H9 (cell line): ENCODE data around the gene FMNL3. TPM values are rescaled to one million over a fixed set of nuclear protein-coding genes. Genes with fewer than 3 reads are reported as not detected.

ENCODE experiments used
- DNase-seq: peaks from one replicate; pipeline ENCODE4 v3.0.0-alpha.2; 2017
- H2AFZ ChIP-seq: one replicate; pipeline ENCODE4 v1.6.1; 2013; ENCODE audit warnings: mild to moderate bottlenecking, low read length, control low read depth, moderate library complexity
- H2AK5ac ChIP-seq: 2 replicates; pipeline ENCODE4 v1.6.1; 2013; ENCODE audit warnings: low read length, control low read depth, mixed read lengths; ENCODE audit not compliant: insufficient read length
- H2BK120ac ChIP-seq: one replicate; pipeline ENCODE4 v1.6.1; 2013; ENCODE audit warnings: low read depth, mild to moderate bottlenecking, low read length, control low read depth, inconsistent platforms; ENCODE audit not compliant: poor library complexity, severe bottlenecking
- H2BK12ac ChIP-seq: 2 replicates; pipeline ENCODE4 v1.6.1; 2013; ENCODE audit warnings: low read length, control low read depth, mixed read lengths, low read depth; ENCODE audit not compliant: insufficient read length
- H2BK15ac ChIP-seq: 2 replicates; pipeline ENCODE4 v1.6.1; 2013; ENCODE audit warnings: low read depth, low read length, control low read depth
- H2BK20ac ChIP-seq: one replicate; pipeline ENCODE4 v1.6.1; 2013; ENCODE audit warnings: low read depth, mild to moderate bottlenecking, low read length, control low read depth, inconsistent platforms; ENCODE audit not compliant: poor library complexity, severe bottlenecking
- H2BK5ac ChIP-seq: 2 replicates; pipeline ENCODE4 v1.6.1; 2013; ENCODE audit warnings: low read length, control low read depth, mixed read lengths; ENCODE audit not compliant: insufficient read length
- H3K14ac ChIP-seq: 2 replicates; pipeline ENCODE4 v1.6.1; 2013; ENCODE audit warnings: low read length, control low read depth; ENCODE audit not compliant: insufficient read depth
- H3K18ac ChIP-seq: 2 replicates; pipeline ENCODE4 v1.6.1; 2013; ENCODE audit warnings: low read depth, mild to moderate bottlenecking, mixed read lengths, low read length, control low read depth; ENCODE audit not compliant: insufficient read length
- H3K23ac ChIP-seq: 2 replicates; pipeline ENCODE4 v1.6.1; 2013; ENCODE audit warnings: low read length, control low read depth, mixed read lengths, low read depth; ENCODE audit not compliant: insufficient read length
- H3K23me2 ChIP-seq: 2 replicates; pipeline ENCODE4 v1.6.1; 2013; ENCODE audit warnings: low read depth, mild to moderate bottlenecking, mixed read lengths, low read length, control low read depth; ENCODE audit not compliant: insufficient read length, poor library complexity, severe bottlenecking
- H3K27ac ChIP-seq: 2 replicates; pipeline ENCODE4 v1.5.1; 2013; ENCODE audit warnings: low read length, control low read depth, mixed read lengths, low read depth; ENCODE audit not compliant: insufficient read length
- H3K27me3 ChIP-seq: 2 replicates; pipeline ENCODE4 v1.6.1; 2013; ENCODE audit warnings: low read length, control low read depth, inconsistent platforms; ENCODE audit not compliant: insufficient read depth
- H3K4ac ChIP-seq: 2 replicates; pipeline ENCODE4 v1.6.1; 2013; ENCODE audit warnings: low read depth, mild to moderate bottlenecking, control low read depth, inconsistent platforms, low read length, moderate library complexity
- H3K4me1 ChIP-seq: 2 replicates; pipeline ENCODE4 v1.6.1; 2013; ENCODE audit warnings: low read length, control low read depth, inconsistent platforms; ENCODE audit not compliant: insufficient read depth
- H3K4me2 ChIP-seq: 2 replicates; pipeline ENCODE4 v1.6.1; 2013; ENCODE audit warnings: low read length, control low read depth, mixed read lengths; ENCODE audit not compliant: insufficient read length, insufficient read depth
- H3K56ac ChIP-seq: 2 replicates; pipeline ENCODE4 v1.6.1; 2013; ENCODE audit warnings: low read depth, mild to moderate bottlenecking, mixed read lengths, low read length, control low read depth; ENCODE audit not compliant: insufficient read length
- H3K79me1 ChIP-seq: 2 replicates; pipeline ENCODE4 v1.6.1; 2013; ENCODE audit warnings: low read depth, mild to moderate bottlenecking, moderate library complexity, low read length, control low read depth, inconsistent platforms; ENCODE audit not compliant: insufficient read depth, poor library complexity, severe bottlenecking
- H3K79me2 ChIP-seq: 2 replicates; pipeline ENCODE4 v1.6.1; 2013; ENCODE audit warnings: low read length, control low read depth, inconsistent platforms; ENCODE audit not compliant: insufficient read depth
- H3K9ac ChIP-seq: 2 replicates; pipeline ENCODE4 v1.6.1; 2013; ENCODE audit warnings: low read length, control low read depth, mixed read lengths; ENCODE audit not compliant: insufficient read length; ENCODE audit errors: extremely low read depth
- H3K9me3 ChIP-seq: one replicate; pipeline ENCODE4 v1.6.1; 2013; ENCODE audit warnings: low read depth, low read length, inconsistent platforms; ENCODE audit not compliant: control insufficient read depth
- H3T11ph ChIP-seq: one replicate; pipeline ENCODE4 v1.6.1; 2013; ENCODE audit warnings: mild to moderate bottlenecking, low read length, control low read depth, inconsistent platforms
- H4K20me1 ChIP-seq: one replicate; pipeline ENCODE4 v1.6.1; 2013; ENCODE audit not compliant: control insufficient read depth, insufficient read length, insufficient read depth
- H4K5ac ChIP-seq: 2 replicates; pipeline ENCODE4 v1.6.1; 2013; ENCODE audit warnings: low read depth, mild to moderate bottlenecking, mixed read lengths, low read length, control low read depth; ENCODE audit not compliant: insufficient read length
- H4K8ac ChIP-seq: replicated peaks from 2 replicates; pipeline ENCODE4 v1.6.1; 2013; ENCODE audit warnings: low read length, control low read depth, mixed read lengths, low read depth; ENCODE audit not compliant: insufficient read length
- H4K91ac ChIP-seq: 2 replicates; pipeline ENCODE4 v1.6.1; 2013; ENCODE audit warnings: low read depth, mild to moderate bottlenecking, moderate library complexity, mixed read lengths, low read length, control low read depth; ENCODE audit not compliant: insufficient read length
- H3K27ac Mint-ChIP-seq, 3 experiments: 2 replicates in 2 of 3; 3 replicates in 1 of 3; pipeline ENCODE4 v1.8.0; 2020 to 2021; ENCODE audit warnings: mixed read lengths in 3 of 3, mild to moderate bottlenecking in 1 of 3, moderate library complexity in 1 of 3
- H3K27me3 Mint-ChIP-seq: 2 replicates; pipeline ENCODE4 v1.8.0; 2021; ENCODE audit warnings: low read depth, mild to moderate bottlenecking, moderate library complexity, mixed read lengths
- H3K36me3 Mint-ChIP-seq, 3 experiments: 2 replicates in 2 of 3; 3 replicates in 1 of 3; pipeline ENCODE4 v1.8.0; 2020 to 2021; ENCODE audit warnings: low read depth in 3 of 3, mixed read lengths in 3 of 3; ENCODE audit not compliant: insufficient read depth in 1 of 3
- H3K4me1 Mint-ChIP-seq, 2 experiments: 2 replicates each; pipeline ENCODE4 v1.8.0; 2020; ENCODE audit warnings: mixed read lengths in 2 of 2
- H3K4me3 Mint-ChIP-seq, 2 experiments: 2 replicates in 1 of 2; 3 replicates in 1 of 2; pipeline ENCODE4 v1.8.0; 2020 to 2021; ENCODE audit warnings: mild to moderate bottlenecking in 2 of 2, mixed read lengths in 2 of 2, moderate library complexity in 1 of 2
- H3K9me3 Mint-ChIP-seq, 2 experiments: 2 replicates in 1 of 2; 3 replicates in 1 of 2; pipeline ENCODE4 v1.8.0; 2020; ENCODE audit warnings: mild to moderate bottlenecking in 2 of 2, mixed read lengths in 2 of 2, moderate library complexity in 1 of 2
- WGBS: extraction: QIAGEN DNeasy Blood & Tissue Kit; methylation state at CpG from one replicate; pipeline ENCODE4 v1.1.7; 2013; ENCODE audit warnings: missing lambda C conversion rate, low lambda C conversion rate, mixed read lengths; ENCODE audit not compliant: insufficient read length; ENCODE audit errors: extremely low coverage; 5-methylcytosine and 5-hydroxymethylcytosine counted together
- total RNA-seq: library from RNA; stranded (reverse); gene quantifications from 2 replicates; pipeline ENCODE4 v1.2.1, GENCODE V29; 2021
- TF ChIP-seq, protein P1 (sequence below): fragments of 200-600 bp; sonication (generic); conservative IDR thresholded peaks from 3 replicates; pipeline ENCODE4 v1.8.0; 2021; ENCODE audit warnings: antibody characterized with exemption, mild to moderate bottlenecking

Gene FMNL3
- total RNA-seq, 1 experiment from 2014 or later, result 22.8 TPM

- Mint-ChIP-seq H3K27ac (no peak overlapping the region), H3K9me3 (no peaks in the 10 kb centered on the region), H3K4me1 (peaks cover 20 to 24% of the 10 kb centered on the region in 2 experiments), H3K36me3 (no peaks in the 10 kb centered on the region), H3K27me3 (peaks cover 31% of the 10 kb centered on the region), H3K4me3 (no peak overlapping the region)
- Histone ChIP-seq H3K79me2 (peaks cover 14% of the 10 kb centered on the region; the same call in 1 of the 2 replicates), H2AK5ac (no peak overlapping the region), H3K9ac (no peak overlapping the region), H4K8ac (no peak overlapping the region), H3K27me3 (peaks cover 4% of the 10 kb centered on the region; the same call in 1 of the 2 replicates), H3K56ac (no peak overlapping the region), H3K27ac (no peak overlapping the region), H2BK120ac (no peak overlapping the region), H4K91ac (no peak overlapping the region), H3K18ac (no peak overlapping the region), H2BK20ac (no peak overlapping the region), H4K20me1 (no peaks in the 10 kb centered on the region), H2AFZ (no peak overlapping the region), H2BK12ac (no peak overlapping the region), H3T11ph (no peak overlapping the region), H3K23ac (no peak overlapping the region), H2BK5ac (no peak overlapping the region), H3K23me2 (peaks cover 14% of the 10 kb centered on the region), H3K79me1 (no peaks in the 10 kb centered on the region), H3K4ac (no peak overlapping the region), H3K14ac (no peak overlapping the region; the same call in 1 of the 2 replicates), H3K4me2 (no peak overlapping the region), H4K5ac (no peak overlapping the region), H3K9me3 (no peaks in the 10 kb centered on the region), H3K4me1 (peaks cover 11% of the 10 kb centered on the region), H2BK15ac (no peak overlapping the region)
- no CpG with 5 or more reads among the region's 3 CpGs for WGBS
- no peak for DNase-seq
- TF ChIP-seq, protein P1, sequence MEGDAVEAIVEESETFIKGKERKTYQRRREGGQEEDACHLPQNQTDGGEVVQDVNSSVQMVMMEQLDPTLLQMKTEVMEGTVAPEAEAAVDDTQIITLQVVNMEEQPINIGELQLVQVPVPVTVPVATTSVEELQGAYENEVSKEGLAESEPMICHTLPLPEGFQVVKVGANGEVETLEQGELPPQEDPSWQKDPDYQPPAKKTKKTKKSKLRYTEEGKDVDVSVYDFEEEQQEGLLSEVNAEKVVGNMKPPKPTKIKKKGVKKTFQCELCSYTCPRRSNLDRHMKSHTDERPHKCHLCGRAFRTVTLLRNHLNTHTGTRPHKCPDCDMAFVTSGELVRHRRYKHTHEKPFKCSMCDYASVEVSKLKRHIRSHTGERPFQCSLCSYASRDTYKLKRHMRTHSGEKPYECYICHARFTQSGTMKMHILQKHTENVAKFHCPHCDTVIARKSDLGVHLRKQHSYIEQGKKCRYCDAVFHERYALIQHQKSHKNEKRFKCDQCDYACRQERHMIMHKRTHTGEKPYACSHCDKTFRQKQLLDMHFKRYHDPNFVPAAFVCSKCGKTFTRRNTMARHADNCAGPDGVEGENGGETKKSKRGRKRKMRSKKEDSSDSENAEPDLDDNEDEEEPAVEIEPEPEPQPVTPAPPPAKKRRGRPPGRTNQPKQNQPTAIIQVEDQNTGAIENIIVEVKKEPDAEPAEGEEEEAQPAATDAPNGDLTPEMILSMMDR, result no peak
Measured at GRCh38 chr12:49708851-49709250, 1.6 kb upstream of the FMNL3 start.
